SK-N-SH (cell line): Measurements from ENCODE around the gene STXBP1.

Experiments used
- CTCF ChIP-seq: fragments of 200-600 bp; sonication (generic); IDR thresholded peaks from 2 replicates; pipeline ENCODE4 v1.6.1; 2017; ENCODE audit warnings: antibody characterized with exemption, mild to moderate bottlenecking, moderate library complexity
- EZH2phosphoT487 ChIP-seq: fragments of 200-600 bp; sonication (generic); IDR thresholded peaks from 2 replicates; pipeline ENCODE4 v1.6.1; 2017; ENCODE audit warnings: low read depth, mixed run types, mild to moderate bottlenecking, antibody characterized with exemption, moderate library complexity, borderline replicate concordance
- MAX ChIP-seq: IDR thresholded peaks from 2 replicates; pipeline ENCODE4 v1.4.0; 2012; ENCODE audit warnings: low read depth
- MEF2A ChIP-seq: IDR thresholded peaks from 2 replicates; pipeline ENCODE4 v1.4.0; 2012; ENCODE audit warnings: low read depth, borderline replicate concordance
- NFIC ChIP-seq: IDR thresholded peaks from 2 replicates; pipeline ENCODE4 v1.4.0; 2012; ENCODE audit warnings: borderline replicate concordance
- RAD21 ChIP-seq: IDR thresholded peaks from 2 replicates; pipeline ENCODE4 v1.6.1; 2012; ENCODE audit warnings: mild to moderate bottlenecking, low read length
- REST ChIP-seq: IDR thresholded peaks from 2 replicates; pipeline ENCODE4 v1.6.1; 2012; ENCODE audit warnings: mild to moderate bottlenecking, low read depth, low read length, moderate library complexity
- RFX5 ChIP-seq: IDR thresholded peaks from 2 replicates; pipeline ENCODE4 v1.6.1; 2012; ENCODE audit warnings: mild to moderate bottlenecking, improper control_type of control experiment, low read length
- YY1 ChIP-seq: IDR thresholded peaks from 2 replicates; pipeline ENCODE4 v1.4.0; 2012; ENCODE audit warnings: low read depth, mild to moderate bottlenecking
- ZBTB33 ChIP-seq: IDR thresholded peaks from 2 replicates; pipeline ENCODE4 v1.4.0; 2012; ENCODE audit warnings: low read depth, borderline replicate concordance

GRCh38 chr9:127614961-127615360 is 2.9 kb downstream of the STXBP1 start:
- TF ChIP-seq NFIC (no peak), MEF2A (no peak), RAD21 (no peak), REST (no peak), EZH2phosphoT487 (no peak), RFX5 (no peak), CTCF (no peak), ZBTB33 (no peak), MAX (no peak), YY1 (no peak)
